Neural progenitor cell (in vitro differentiated cells): Measurements from ENCODE around the gene HSF2BP. TPM values are rescaled to one million over a fixed set of nuclear protein-coding genes. Genes with fewer than 3 reads are reported as not detected.

ENCODE experiments used
- DNase-seq: peaks from one replicate; pipeline ENCODE4 v3.0.0-alpha.2; 2016; ENCODE audit warnings: low spot score
- H2AFZ ChIP-seq: fragments of 200-600 bp; sonication (generic); replicated peaks from 2 replicates; pipeline ENCODE4 v1.6.1; 2016; ENCODE audit warnings: antibody characterized with exemption
- H3F3A ChIP-seq: fragments of 200-600 bp; sonication (generic); 2 replicates; pipeline ENCODE4 v1.6.1; 2016; ENCODE audit warnings: antibody characterized with exemption, low read depth
- H3K27ac ChIP-seq: fragments of 200-600 bp; sonication (generic); 2 replicates; pipeline ENCODE4 v1.5.1; 2016; ENCODE audit warnings: mild to moderate bottlenecking
- H3K27me3 ChIP-seq: fragments of 200-600 bp; sonication (generic); 2 replicates; pipeline ENCODE4 v1.6.1; 2016; ENCODE audit warnings: mild to moderate bottlenecking, moderate library complexity
- H3K36me3 ChIP-seq: fragments of 200-600 bp; sonication (generic); 2 replicates; pipeline ENCODE4 v1.5.1; 2016
- H3K4me1 ChIP-seq: fragments of 200-600 bp; sonication (generic); 2 replicates; pipeline ENCODE4 v1.6.1; 2016; ENCODE audit warnings: mixed run types
- H3K4me2 ChIP-seq: fragments of 200-600 bp; sonication (generic); 2 replicates; pipeline ENCODE4 v1.6.1; 2016
- H3K4me3 ChIP-seq: fragments of 200-600 bp; sonication (generic); 2 replicates; pipeline ENCODE4 v1.5.1; 2016
- H3K79me2 ChIP-seq: fragments of 200-600 bp; sonication (generic); 2 replicates; pipeline ENCODE4 v1.6.1; 2016; ENCODE audit warnings: low read depth
- H3K9ac ChIP-seq: fragments of 200-600 bp; sonication (generic); 2 replicates; pipeline ENCODE4 v1.6.1; 2016
- H3K9me3 ChIP-seq: fragments of 200-600 bp; sonication (generic); 2 replicates; pipeline ENCODE4 v1.5.1; 2016; ENCODE audit warnings: low read depth
- H4K20me1 ChIP-seq: fragments of 200-600 bp; sonication (generic); 2 replicates; pipeline ENCODE4 v1.6.1; 2016; ENCODE audit warnings: low read depth
- H3K27ac Mint-ChIP-seq: 3 replicates; pipeline ENCODE4 v1.8.0; 2021; ENCODE audit warnings: mixed read lengths
- H3K27me3 Mint-ChIP-seq: 2 replicates; pipeline ENCODE4 v1.8.0; 2022; ENCODE audit warnings: low read depth, mild to moderate bottlenecking, inconsistent platforms, moderate library complexity, mixed read lengths; ENCODE audit not compliant: insufficient read depth
- H3K36me3 Mint-ChIP-seq: 3 replicates; pipeline ENCODE4 v1.8.0; 2021; ENCODE audit warnings: mixed read lengths
- H3K4me1 Mint-ChIP-seq: 3 replicates; pipeline ENCODE4 v1.8.0; 2021; ENCODE audit warnings: mixed read lengths
- H3K4me3 Mint-ChIP-seq: 3 replicates; pipeline ENCODE4 v1.8.0; 2021; ENCODE audit warnings: mild to moderate bottlenecking, moderate library complexity, mixed read lengths
- H3K9me3 Mint-ChIP-seq: 3 replicates; pipeline ENCODE4 v1.8.0; 2020; ENCODE audit warnings: mixed read lengths
- CTCF ChIP-seq: fragments of 200-600 bp; sonication (generic); IDR thresholded peaks from 2 replicates; pipeline ENCODE4 v1.5.1; 2017; ENCODE audit warnings: antibody characterized with exemption, mild to moderate bottlenecking
- EZH2 ChIP-seq: fragments of 200-600 bp; sonication (generic); IDR thresholded peaks from 2 replicates; pipeline ENCODE4 v1.6.1; 2017; ENCODE audit warnings: antibody characterized with exemption, mild to moderate bottlenecking, moderate library complexity
- EZH2phosphoT487 ChIP-seq: fragments of 200-600 bp; sonication (generic); IDR thresholded peaks from 2 replicates; pipeline ENCODE4 v1.6.1; 2017; ENCODE audit warnings: antibody characterized with exemption
- total RNA-seq: library from RNA; depleted of rRNA; stranded (reverse); fragments of >200 nt; gene quantifications from 2 replicates; pipeline ENCODE4 v1.2.3, GENCODE V29; 2015; ENCODE audit warnings: low replicate concordance

HSF2BP gene
- total RNA-seq, 1 donor from 2014 or later = 0.71 TPM

- Histone ChIP-seq H2AFZ (no peak overlapping the region), H3K9ac (no peak overlapping the region), H4K20me1 (peaks cover 18% of the 10 kb centered on the region), H3K27me3 (no peaks in the 10 kb centered on the region), H3K4me1 (peaks cover 11% of the 10 kb centered on the region), H3K9me3 (no peaks in the 10 kb centered on the region), H3K36me3 (no peaks in the 10 kb centered on the region), H3K4me3 (no peak overlapping the region), H3K4me2 (no peak overlapping the region), H3K79me2 (peaks cover 38% of the 10 kb centered on the region), H3K27ac (no peak overlapping the region), H3F3A (peaks cover 10% of the 10 kb centered on the region)
- peak overlapping the region; percentile 67 for H3K4me3 Mint-ChIP-seq
- peaks cover 7% of the 10 kb centered on the region for H3K27me3 Mint-ChIP-seq
- peaks cover 12% of the 10 kb centered on the region for H3K36me3 Mint-ChIP-seq
- H3K9me3 Mint-ChIP-seq = no peaks in the 10 kb centered on the region
- H3K27ac Mint-ChIP-seq = no peak overlapping the region
- no peak for DNase-seq
- H3K4me1 Mint-ChIP-seq = peaks cover 26% of the 10 kb centered on the region
- TF ChIP-seq CTCF (no peak), EZH2phosphoT487 (no peak), EZH2 (no peak)
Observed at GRCh38 chr21:43658088-43658741, 1.1 kb downstream of the HSF2BP start.

GRCh38 chr21:43657355-43658087, 1.8 kb downstream of the HSF2BP start:
- Histone ChIP-seq H3K27me3 (no peaks in the 10 kb centered on the region), H3K4me1 (peaks cover 11% of the 10 kb centered on the region), H3K9ac (no peak overlapping the region), H4K20me1 (peaks cover 18% of the 10 kb centered on the region), H3K79me2 (peaks cover 31% of the 10 kb centered on the region), H3K27ac (no peak overlapping the region), H3K9me3 (no peaks in the 10 kb centered on the region), H2AFZ (no peak overlapping the region), H3K36me3 (no peaks in the 10 kb centered on the region), H3F3A (peaks cover 10% of the 10 kb centered on the region), H3K4me3 (no peak overlapping the region), H3K4me2 (no peak overlapping the region)
- H3K4me1 Mint-ChIP-seq = peaks cover 26% of the 10 kb centered on the region
- no peak overlapping the region for H3K27ac Mint-ChIP-seq
- H3K4me3 Mint-ChIP-seq = peak overlapping the region; percentile 68
- no peak for DNase-seq
- peaks cover 7% of the 10 kb centered on the region for H3K36me3 Mint-ChIP-seq
- peaks cover 7% of the 10 kb centered on the region for H3K27me3 Mint-ChIP-seq
- no peaks in the 10 kb centered on the region for H3K9me3 Mint-ChIP-seq
- TF ChIP-seq EZH2 (no peak), CTCF (no peak), EZH2phosphoT487 (no peak)

- Mint-ChIP-seq H3K4me1 (peaks cover 6% of the 10 kb centered on the region), H3K27me3 (peaks cover 4% of the 10 kb centered on the region), H3K27ac (no peak overlapping the region), H3K4me3 (no peak overlapping the region), H3K36me3 (no peaks in the 10 kb centered on the region), H3K9me3 (no peaks in the 10 kb centered on the region)
- DNase-seq = no peak
- Histone ChIP-seq H3F3A (peaks cover 9% of the 10 kb centered on the region), H3K27me3 (no peaks in the 10 kb centered on the region), H2AFZ (no peak overlapping the region), H3K79me2 (peaks cover 5% of the 10 kb centered on the region), H4K20me1 (peaks cover under 1% of the 10 kb centered on the region), H3K4me1 (no peaks in the 10 kb centered on the region), H3K36me3 (no peaks in the 10 kb centered on the region), H3K9me3 (no peaks in the 10 kb centered on the region), H3K4me3 (no peak overlapping the region), H3K4me2 (no peak overlapping the region), H3K9ac (no peak overlapping the region), H3K27ac (no peak overlapping the region)
- TF ChIP-seq EZH2 = no peak
- TF ChIP-seq EZH2phosphoT487 = no peak
- TF ChIP-seq CTCF = no peak
Observed at GRCh38 chr21:43654806-43655489, 4.3 kb downstream of the HSF2BP start.
